Measurements from ENCODE around the gene CACNA1A.
A peak's percentile ranks its signal among the peaks of the same experiment; 100 is the strongest.

The CACNA1A gene

DNA sequence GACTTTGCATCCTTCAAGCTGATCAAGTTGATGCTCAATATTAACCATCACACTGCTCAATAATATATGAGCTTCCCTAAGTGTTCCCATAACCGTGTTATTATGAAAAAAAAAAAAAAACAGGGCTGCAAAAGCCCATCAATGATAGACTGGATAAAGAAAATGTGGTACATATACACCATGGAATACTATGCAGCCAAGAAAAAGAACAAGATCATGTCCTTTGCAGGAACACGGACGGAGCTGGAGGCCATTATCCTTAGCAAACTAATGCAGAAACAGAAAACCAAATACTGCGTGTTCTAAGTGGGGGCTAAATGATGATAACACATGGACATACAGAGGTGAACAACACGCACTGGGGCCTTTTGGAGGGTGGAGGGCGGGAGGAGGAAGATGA lies 58.3 kb downstream of the CACNA1A start:
- WGBS (ENCODE audit: extremely low coverage, insufficient coverage, low lambda C conversion rate): no CpG with 5 or more reads among the region's 6 CpGs
- H3K79me2 ChIP-seq (ENCODE audit: control insufficient read depth, insufficient read depth, low read length): no peaks in the 10 kb centered on the region
- no peak overlapping the region for H2BK120ac ChIP-seq (ENCODE audit: low read depth, low read length)

DNA sequence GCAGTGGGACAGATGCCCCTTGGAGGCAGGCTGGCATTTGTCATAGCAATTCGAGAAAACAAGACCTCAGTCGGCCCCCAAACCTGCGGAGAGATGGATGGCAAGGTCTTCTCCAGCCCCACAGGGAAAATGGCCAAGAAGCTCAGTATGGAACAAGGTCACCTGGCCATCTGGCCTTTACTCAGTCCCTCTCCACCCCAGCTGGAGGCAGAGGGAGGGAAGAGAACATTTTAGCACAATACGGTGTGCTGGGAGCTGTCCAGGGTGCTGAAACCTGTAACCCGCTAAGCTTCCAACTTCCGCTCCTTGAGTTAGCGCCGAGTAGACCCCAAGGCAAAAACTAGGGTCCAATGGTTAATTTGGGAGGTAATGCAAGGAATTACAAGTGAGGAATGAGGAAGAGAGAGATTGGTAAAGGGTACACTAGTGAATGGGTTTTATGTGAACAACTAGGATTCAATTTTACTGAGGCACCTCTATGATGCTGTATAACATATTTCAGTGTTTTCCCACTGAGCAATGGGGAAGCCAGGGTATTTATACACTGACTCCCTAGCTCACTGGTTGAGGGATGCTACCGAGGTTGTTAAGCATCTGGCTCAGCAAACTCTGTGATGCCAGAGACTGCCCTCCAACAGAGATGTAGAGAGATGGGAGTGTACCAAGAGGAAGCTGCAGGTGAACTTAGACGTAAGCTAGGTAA lies 64.3 kb downstream of the CACNA1A start:
- peak; percentile 78 for DNase-seq
- no peak overlapping the region for H3K9ac ChIP-seq (ENCODE audit: low read length)
- no peak overlapping the region for H3K4me2 ChIP-seq (ENCODE audit: low read length)
- no peak overlapping the region for H4K8ac ChIP-seq (ENCODE audit: low read depth, low read length)
- no peak overlapping the region for H3K23ac ChIP-seq (ENCODE audit: low read length)
- no peak overlapping the region for H3K4me3 ChIP-seq (ENCODE audit: low read length)
- no peaks in the 10 kb centered on the region for H3K27me3 ChIP-seq (ENCODE audit: insufficient read depth, low read length, poor library complexity)
- no peak overlapping the region for H2BK120ac ChIP-seq (ENCODE audit: low read depth, low read length)
- no peak overlapping the region for H3K18ac ChIP-seq (ENCODE audit: low read length)
- no peak overlapping the region for H3K27ac ChIP-seq (ENCODE audit: low read depth, low read length)
- no peak overlapping the region for H2BK5ac ChIP-seq (ENCODE audit: low read length)
- H3K79me2 ChIP-seq (ENCODE audit: control insufficient read depth, insufficient read depth, low read length): no peaks in the 10 kb centered on the region
- no peaks in the 10 kb centered on the region for H3K79me1 ChIP-seq (ENCODE audit: low read length)
- H2AK5ac ChIP-seq (ENCODE audit: low read length): no peak overlapping the region
- H4K5ac ChIP-seq (ENCODE audit: low read length): no peak overlapping the region
- H3K56ac ChIP-seq (ENCODE audit: low read length): no peak overlapping the region
- H2BK15ac ChIP-seq (replicated peaks; ENCODE audit: low read depth): no peak overlapping the region
- H3K4ac ChIP-seq (ENCODE audit: low read depth, low read length): no peak overlapping the region
- no peaks in the 10 kb centered on the region for H3K36me3 ChIP-seq (ENCODE audit: control insufficient read depth, insufficient read depth, low read length)
- H3K4me1 ChIP-seq (ENCODE audit: control insufficient read depth, low read depth, low read length): no peaks in the 10 kb centered on the region
- no CpG with 5 or more reads among the region's 10 CpGs for WGBS (ENCODE audit: extremely low coverage, insufficient coverage, low lambda C conversion rate)

More for the DNA sequence above, 58.3 kb downstream of the CACNA1A start:
- H3K4me1 ChIP-seq (ENCODE audit: control insufficient read depth, low read depth, low read length): no peaks in the 10 kb centered on the region
- H3K36me3 ChIP-seq (ENCODE audit: control insufficient read depth, insufficient read depth, low read length): no peaks in the 10 kb centered on the region
- no peak overlapping the region for H2AK5ac ChIP-seq (ENCODE audit: low read length)
- no peak overlapping the region for H3K4me2 ChIP-seq (ENCODE audit: low read length)
- H3K79me1 ChIP-seq (ENCODE audit: low read length): no peaks in the 10 kb centered on the region
- H3K56ac ChIP-seq (ENCODE audit: low read length): no peak overlapping the region
- no peak overlapping the region for H3K23ac ChIP-seq (ENCODE audit: low read length)
- no peak overlapping the region for H3K18ac ChIP-seq (ENCODE audit: low read length)
- no peak overlapping the region for H3K27ac ChIP-seq (ENCODE audit: low read depth, low read length)
- no peaks in the 10 kb centered on the region for H3K27me3 ChIP-seq (ENCODE audit: insufficient read depth, low read length, poor library complexity)
- H4K8ac ChIP-seq (ENCODE audit: low read depth, low read length): no peak overlapping the region
- H3K9ac ChIP-seq (ENCODE audit: low read length): no peak overlapping the region
- no peak overlapping the region for H2BK15ac ChIP-seq (replicated peaks; ENCODE audit: low read depth)
- no peak overlapping the region for H3K4me3 ChIP-seq (ENCODE audit: low read length)
- no peak overlapping the region for H3K4ac ChIP-seq (ENCODE audit: low read depth, low read length)
- H4K5ac ChIP-seq (ENCODE audit: low read length): no peak overlapping the region
- no peak overlapping the region for H2BK5ac ChIP-seq (ENCODE audit: low read length)
- DNase-seq: no peak

- H3K56ac ChIP-seq (ENCODE audit: low read length): no peak overlapping the region
- H4K5ac ChIP-seq (ENCODE audit: low read length): no peak overlapping the region
Observed at GRCh38 chr19:13437919-13438618, 68.2 kb downstream of the CACNA1A start.

DNA sequence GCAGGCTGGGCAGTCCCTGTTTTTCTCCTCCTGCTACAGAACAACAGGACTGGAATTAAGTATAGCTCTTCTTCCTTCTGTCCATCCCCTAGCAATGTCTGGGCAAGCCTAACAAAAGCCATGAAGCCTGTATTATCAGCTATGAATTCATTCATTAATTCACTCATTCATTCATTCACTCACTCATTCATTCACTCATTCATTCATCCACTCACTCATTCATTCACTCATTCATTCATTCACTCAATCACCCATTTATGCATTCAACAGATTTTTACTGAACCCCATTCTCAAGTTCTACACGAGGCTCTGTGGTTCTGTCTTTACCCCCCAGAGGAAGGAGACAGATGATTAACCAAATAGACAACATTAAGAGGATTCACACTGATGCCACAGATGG lies 69.9 kb downstream of the CACNA1A start:
- Histone ChIP-seq H3K18ac (ENCODE audit: low read length) (no peak overlapping the region), H3K4me3 (ENCODE audit: low read length) (no peak overlapping the region), H3K4me1 (ENCODE audit: control insufficient read depth, low read depth, low read length) (no peaks in the 10 kb centered on the region), H3K56ac (ENCODE audit: low read length) (no peak overlapping the region), H3K79me2 (ENCODE audit: control insufficient read depth, insufficient read depth, low read length) (no peaks in the 10 kb centered on the region), H3K79me1 (ENCODE audit: low read length) (no peaks in the 10 kb centered on the region), H2BK5ac (ENCODE audit: low read length) (no peak overlapping the region), H3K9ac (ENCODE audit: low read length) (no peak overlapping the region), H2BK15ac (replicated peaks; ENCODE audit: low read depth) (no peak overlapping the region), H3K4ac (ENCODE audit: low read depth, low read length) (no peak overlapping the region), H3K23ac (ENCODE audit: low read length) (no peak overlapping the region), H3K4me2 (ENCODE audit: low read length) (no peak overlapping the region), H2BK120ac (ENCODE audit: low read depth, low read length) (no peak overlapping the region), H3K27ac (ENCODE audit: low read depth, low read length) (no peak overlapping the region), H4K5ac (ENCODE audit: low read length) (no peak overlapping the region), H2AK5ac (ENCODE audit: low read length) (no peak overlapping the region), H3K27me3 (ENCODE audit: insufficient read depth, low read length, poor library complexity) (no peaks in the 10 kb centered on the region), H3K36me3 (ENCODE audit: control insufficient read depth, insufficient read depth, low read length) (no peaks in the 10 kb centered on the region), H4K8ac (ENCODE audit: low read depth, low read length) (no peak overlapping the region)
- WGBS (ENCODE audit: extremely low coverage, insufficient coverage, low lambda C conversion rate): no CpG with 5 or more reads among the region's 1 CpG
- no peak for DNase-seq

More at GRCh38 chr19:13437919-13438618, 68.2 kb downstream of the CACNA1A start:
- Histone ChIP-seq H3K4me3 (ENCODE audit: low read length) (no peak overlapping the region), H2BK120ac (ENCODE audit: low read depth, low read length) (no peak overlapping the region), H3K27me3 (ENCODE audit: insufficient read depth, low read length, poor library complexity) (no peaks in the 10 kb centered on the region), H3K36me3 (ENCODE audit: control insufficient read depth, insufficient read depth, low read length) (no peaks in the 10 kb centered on the region), H4K8ac (ENCODE audit: low read depth, low read length) (no peak overlapping the region), H3K18ac (ENCODE audit: low read length) (no peak overlapping the region), H2AK5ac (ENCODE audit: low read length) (no peak overlapping the region), H3K79me2 (ENCODE audit: control insufficient read depth, insufficient read depth, low read length) (no peaks in the 10 kb centered on the region), H2BK5ac (ENCODE audit: low read length) (no peak overlapping the region), H3K9ac (ENCODE audit: low read length) (no peak overlapping the region), H3K4me2 (ENCODE audit: low read length) (no peak overlapping the region), H3K4me1 (ENCODE audit: control insufficient read depth, low read depth, low read length) (no peaks in the 10 kb centered on the region), H3K23ac (ENCODE audit: low read length) (no peak overlapping the region), H3K27ac (ENCODE audit: low read depth, low read length) (no peak overlapping the region), H3K79me1 (ENCODE audit: low read length) (no peaks in the 10 kb centered on the region), H3K4ac (ENCODE audit: low read depth, low read length) (no peak overlapping the region), H2BK15ac (replicated peaks; ENCODE audit: low read depth) (no peak overlapping the region)
- DNase-seq: no peak
- no CpG with 5 or more reads among the region's 6 CpGs for WGBS (ENCODE audit: extremely low coverage, insufficient coverage, low lambda C conversion rate)

GRCh38 chr19:13430790-13431582 lies 75.3 kb downstream of the CACNA1A start:
- H3K4me3 ChIP-seq (ENCODE audit: low read length): no peak overlapping the region
- H3K9ac ChIP-seq (ENCODE audit: low read length): no peak overlapping the region
- no peaks in the 10 kb centered on the region for H3K36me3 ChIP-seq (ENCODE audit: control insufficient read depth, insufficient read depth, low read length)
- no peak overlapping the region for H4K8ac ChIP-seq (ENCODE audit: low read depth, low read length)
- WGBS (ENCODE audit: extremely low coverage, insufficient coverage, low lambda C conversion rate): no CpG with 5 or more reads among the region's 5 CpGs
- no peak overlapping the region for H3K23ac ChIP-seq (ENCODE audit: low read length)
- H2BK120ac ChIP-seq (ENCODE audit: low read depth, low read length): no peak overlapping the region
- H3K4ac ChIP-seq (ENCODE audit: low read depth, low read length): no peak overlapping the region
- no peaks in the 10 kb centered on the region for H3K79me2 ChIP-seq (ENCODE audit: control insufficient read depth, insufficient read depth, low read length)
- H2BK15ac ChIP-seq (replicated peaks; ENCODE audit: low read depth): no peak overlapping the region
- no peak overlapping the region for H2BK5ac ChIP-seq (ENCODE audit: low read length)
- no peak overlapping the region for H3K56ac ChIP-seq (ENCODE audit: low read length)
- no peaks in the 10 kb centered on the region for H3K4me1 ChIP-seq (ENCODE audit: control insufficient read depth, low read depth, low read length)
- H3K18ac ChIP-seq (ENCODE audit: low read length): no peak overlapping the region
- H3K27ac ChIP-seq (ENCODE audit: low read depth, low read length): no peak overlapping the region
- no peaks in the 10 kb centered on the region for H3K27me3 ChIP-seq (ENCODE audit: insufficient read depth, low read length, poor library complexity)
- peak; percentile 76 for DNase-seq
- no peaks in the 10 kb centered on the region for H3K79me1 ChIP-seq (ENCODE audit: low read length)
- H4K5ac ChIP-seq (ENCODE audit: low read length): no peak overlapping the region
- no peak overlapping the region for H3K4me2 ChIP-seq (ENCODE audit: low read length)
- H2AK5ac ChIP-seq (ENCODE audit: low read length): no peak overlapping the region

Measured in mesendoderm (in vitro differentiated cells).